HG02938 (cell line): ENCODE results near the gene CTDSP2.
A peak's percentile ranks its signal among the peaks of the same experiment; 100 is the strongest.
"Not testable (repeated sequence)": the region's sequence is repeated elsewhere in the genome, so short reads cannot be mapped to it uniquely, and the experiment has no call there.

Experiments used
- ATAC-seq: cut with Tn5 transposase; IDR thresholded peaks from one replicate; pipeline ENCODE4 v1.9.1; 2021; ENCODE audit warnings: mild to moderate bottlenecking, moderate library complexity; ENCODE audit not compliant: unreplicated experiment

CTDSP2 gene

DNA sequence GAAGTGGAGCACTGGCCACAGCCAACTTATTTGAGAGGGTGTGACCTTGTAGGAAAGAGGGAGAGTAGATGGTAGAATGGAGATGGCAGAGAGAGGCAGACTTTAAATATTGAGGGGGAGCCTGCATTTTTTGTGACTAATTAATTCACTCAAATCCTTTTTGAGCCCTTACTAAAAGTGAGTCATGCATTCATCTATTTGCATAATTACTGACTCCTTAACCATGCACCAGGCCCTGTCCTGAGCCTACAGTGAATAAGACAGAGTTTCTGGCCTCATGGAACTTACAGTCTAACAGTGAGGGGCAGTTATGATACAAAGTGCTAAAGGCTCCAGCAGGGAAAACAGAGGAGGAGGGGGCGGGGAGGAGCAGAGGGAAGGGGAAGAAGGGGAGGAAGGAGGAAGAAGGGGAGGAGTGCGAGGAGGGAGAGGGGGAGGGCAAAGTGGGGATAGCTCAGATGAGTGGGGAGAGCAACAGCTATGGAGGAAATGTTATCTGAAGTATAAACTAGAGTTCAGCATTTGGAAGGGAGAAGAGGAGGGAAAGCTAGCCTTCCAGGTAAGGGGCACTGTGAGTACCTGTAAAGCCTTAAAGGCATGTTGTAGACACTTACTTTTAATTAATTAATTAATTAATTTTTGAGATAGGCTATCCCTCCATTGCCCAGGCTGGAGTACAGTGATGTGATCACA is 7.5 kb upstream of the CTDSP2 start:
- no peak for ATAC-seq

DNA sequence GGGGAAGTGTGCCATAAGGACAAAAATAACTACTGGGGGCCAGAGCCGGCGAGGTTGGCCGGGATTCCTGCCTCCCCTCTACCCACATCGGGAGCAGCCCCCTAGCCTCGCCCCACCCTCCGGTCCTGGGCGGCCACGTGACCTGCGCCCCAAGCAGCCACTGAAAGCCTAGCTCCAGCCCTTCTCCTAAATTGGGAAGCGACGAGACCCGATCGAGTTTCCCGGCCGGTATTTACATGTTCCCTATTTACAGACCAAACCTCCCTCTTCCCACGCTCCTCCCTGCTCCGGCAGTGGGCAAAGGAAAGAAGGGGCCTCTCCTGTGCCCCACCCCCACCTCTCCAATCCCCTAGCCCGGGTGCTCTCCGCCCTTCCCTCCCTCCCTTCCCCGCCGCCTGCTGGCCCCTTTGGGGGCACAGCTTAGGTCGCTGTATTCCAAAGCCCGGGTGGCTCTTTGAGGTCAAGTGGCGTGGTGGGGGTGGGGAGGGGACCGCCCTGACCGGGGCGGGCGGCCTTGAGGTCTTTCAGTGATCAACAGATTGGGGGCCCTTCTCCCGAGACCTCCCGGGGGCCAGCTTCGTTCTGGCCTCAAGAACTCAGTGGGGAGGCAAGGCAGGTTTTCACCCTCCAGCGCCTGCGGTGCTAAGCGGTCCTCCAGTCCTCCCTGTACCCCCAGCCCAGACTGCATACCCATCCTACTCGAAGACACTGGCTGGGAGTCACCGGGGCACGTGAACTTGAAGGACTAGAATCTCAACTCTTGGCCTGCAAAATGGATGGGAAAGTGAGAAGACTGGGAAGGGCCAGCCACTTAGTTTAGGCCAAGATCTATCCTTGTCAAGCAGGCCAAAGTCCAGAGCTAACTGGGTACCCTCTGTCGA is 6.3 kb upstream of the CTDSP2 start:
- ATAC-seq: no peak

DNA sequence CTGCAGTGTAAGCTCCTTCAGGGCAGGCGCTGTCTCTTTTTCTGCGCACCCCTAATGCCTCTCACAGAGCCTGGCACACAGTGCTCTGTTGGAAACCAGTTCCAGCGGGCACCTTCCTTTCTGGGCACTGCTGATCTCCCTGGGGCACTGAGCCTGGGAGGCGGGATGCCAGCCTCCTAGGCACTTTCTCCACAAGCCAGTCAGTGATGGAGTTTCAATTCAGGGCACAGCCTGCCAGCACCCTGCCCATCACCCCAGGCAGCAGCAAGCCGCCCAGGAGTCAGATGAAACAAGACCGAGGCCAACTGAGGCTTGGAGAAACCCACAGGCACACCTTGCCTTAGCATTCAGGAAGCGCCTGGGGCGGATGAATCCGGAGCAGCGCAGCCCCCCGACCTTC is 5.7 kb upstream of the CTDSP2 start:
- ATAC-seq: no peak

DNA sequence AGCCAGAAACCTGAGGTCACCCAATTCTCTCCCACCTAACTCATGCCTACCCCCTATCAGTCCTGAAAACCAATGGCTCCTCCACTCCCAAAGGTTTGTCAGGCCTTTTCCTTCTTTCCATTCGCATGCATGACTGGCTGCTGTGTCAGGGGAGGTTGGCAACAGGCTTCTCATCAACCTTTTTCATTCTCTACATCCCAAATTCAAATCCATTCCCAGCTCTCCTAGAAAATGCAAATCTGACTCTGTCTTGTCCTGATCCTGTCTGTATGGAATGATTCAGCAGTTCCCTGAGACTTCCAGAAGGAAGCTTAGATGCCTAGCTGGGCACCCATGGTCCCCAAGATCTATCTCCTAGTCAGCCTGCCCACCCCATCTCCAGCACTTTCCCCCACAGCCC is 5.0 kb upstream of the CTDSP2 start:
- ATAC-seq: no peak

DNA sequence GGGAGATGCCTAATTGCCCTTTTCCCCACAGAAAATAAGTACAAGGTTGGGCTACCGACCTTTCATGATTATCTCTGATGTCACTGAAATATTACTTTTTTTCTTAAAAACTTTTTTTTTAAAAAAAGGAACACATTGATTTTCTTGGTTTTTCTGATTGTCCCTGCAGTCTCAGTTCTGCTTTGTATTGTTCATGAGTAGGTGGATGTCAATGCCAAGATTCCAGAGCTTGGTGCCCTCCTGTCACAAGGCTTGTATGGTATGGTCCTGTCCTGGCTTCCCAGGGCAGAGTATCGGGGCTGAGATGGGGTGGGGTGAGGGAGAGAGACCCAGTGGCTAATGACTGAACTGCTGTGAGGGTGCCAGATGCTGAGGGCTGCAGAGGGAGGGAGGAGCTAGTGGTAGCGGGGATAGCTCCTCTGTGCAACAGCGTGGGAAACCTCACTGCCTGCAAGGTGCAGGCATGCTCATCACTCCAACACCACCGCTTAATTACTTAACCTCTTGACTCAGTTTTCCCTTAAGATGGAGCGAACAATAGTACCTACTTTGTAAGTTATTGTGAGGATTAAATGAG is 4.4 kb upstream of the CTDSP2 start:
- peak; percentile 48 for ATAC-seq

DNA sequence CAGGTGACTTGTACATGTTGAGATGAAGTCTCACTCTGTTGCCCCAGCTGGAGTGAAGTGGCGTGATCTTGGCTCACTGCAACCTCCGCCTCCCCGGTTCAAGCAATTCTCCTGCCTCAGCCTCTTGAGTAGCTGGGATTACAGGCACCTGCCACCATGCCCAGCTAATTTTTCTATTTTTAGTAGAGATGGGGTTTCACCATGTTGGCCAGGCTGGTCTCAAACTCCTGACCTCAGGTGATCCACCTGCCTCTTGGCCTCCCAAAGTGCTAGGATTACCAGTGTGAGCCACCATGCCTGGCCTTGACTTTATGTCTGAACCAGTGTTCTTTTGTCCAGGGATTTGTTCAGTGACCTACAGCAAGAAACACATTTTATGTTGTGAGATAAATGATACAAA is 2.9 kb upstream of the CTDSP2 start:
- ATAC-seq: not testable (repeated sequence)

DNA sequence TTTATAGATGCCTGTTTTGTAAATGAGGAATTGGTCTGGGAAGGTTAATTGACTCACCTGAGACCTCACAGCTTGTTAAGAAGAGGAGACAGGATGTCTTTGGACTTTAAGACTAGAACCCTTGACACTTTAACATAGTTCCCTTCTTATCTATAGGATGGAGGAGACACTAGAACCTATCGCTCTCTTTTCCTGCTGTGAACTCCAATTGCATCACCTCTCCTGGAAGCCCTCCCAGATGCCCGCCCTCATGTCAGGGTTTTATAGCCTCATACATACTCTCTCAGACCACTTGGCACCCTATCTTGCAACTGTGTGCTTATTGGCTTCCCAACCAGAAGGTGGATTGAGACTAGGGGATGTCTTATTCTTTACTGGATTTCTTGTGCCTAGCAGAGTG is 2.5 kb upstream of the CTDSP2 start:
- no peak for ATAC-seq

DNA sequence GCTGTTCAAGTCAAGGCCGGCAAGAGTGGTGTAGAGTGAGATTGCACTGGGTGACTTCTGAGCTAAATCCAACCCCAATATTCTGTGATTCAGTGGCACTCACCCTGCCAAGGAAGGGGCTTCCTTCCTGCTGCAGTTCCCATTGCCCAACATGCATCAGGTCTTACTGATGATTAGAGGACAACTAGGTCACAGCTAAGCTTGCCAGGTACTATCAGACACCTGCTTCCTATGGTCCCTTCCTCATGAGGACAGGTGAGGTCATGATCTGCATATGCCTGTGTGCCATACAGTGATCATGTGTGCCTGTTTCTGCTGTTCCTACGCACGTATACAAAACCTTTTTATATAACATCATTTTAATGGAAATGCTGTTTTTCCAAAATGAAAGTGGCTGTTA is 1.7 kb upstream of the CTDSP2 start:
- ATAC-seq: no peak

DNA sequence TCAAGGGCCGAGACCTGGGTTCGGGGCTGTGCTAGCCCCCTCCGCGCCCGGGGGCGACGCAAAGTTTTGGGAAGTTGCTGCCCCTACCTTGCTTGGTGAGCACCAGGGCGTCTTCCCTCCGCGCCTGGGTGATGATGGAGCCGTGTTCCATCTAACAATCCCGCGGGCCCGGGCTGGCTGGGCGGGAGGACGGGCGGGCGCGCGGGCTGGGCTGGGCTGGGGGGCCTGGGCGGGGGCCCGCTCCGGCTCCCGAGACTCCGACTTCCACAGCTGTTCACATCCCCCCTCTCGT is 298 bp downstream of the CTDSP2 start:
- ATAC-seq: peak; percentile 3

DNA sequence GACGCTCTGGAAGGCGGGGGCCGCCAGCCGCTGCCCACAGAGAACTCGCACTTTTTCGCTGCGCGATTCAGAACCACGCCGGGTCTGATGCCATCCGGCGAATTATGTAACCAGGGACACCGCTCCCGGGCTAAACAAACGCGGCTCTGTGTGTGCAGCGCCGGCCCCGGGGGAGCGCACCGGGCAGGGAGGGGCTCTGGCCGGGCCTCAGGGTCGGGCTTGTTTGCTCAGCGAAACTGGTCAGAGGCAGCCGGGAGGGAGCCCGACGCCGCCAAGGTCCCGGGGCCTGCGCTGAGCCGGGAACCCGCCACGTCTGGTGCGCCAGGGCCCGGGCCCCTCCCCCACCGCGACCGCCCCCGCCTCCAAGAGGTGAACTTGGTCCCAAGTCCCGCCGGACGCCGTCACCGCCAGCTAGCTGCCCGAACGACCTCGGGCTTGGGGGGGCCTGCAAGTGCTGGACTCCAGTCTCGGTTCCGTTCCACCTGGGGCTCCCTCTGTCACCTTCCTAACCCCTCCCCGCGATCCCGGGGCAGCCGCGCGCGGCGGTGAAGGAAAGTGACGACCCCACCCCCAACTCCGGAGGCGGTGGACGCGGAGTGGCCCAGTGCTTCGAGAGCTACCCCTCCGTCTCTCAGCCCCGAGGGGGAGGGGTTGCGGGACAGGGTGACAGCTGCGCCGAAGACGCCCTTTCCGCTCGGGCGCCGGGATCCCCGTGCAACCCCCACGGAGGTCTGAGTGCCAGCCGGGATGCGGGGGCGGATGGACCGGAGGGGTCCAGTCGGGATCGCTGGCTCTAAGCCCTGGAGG is 848 bp downstream of the CTDSP2 start:
- ATAC-seq: peak; percentile 27

DNA sequence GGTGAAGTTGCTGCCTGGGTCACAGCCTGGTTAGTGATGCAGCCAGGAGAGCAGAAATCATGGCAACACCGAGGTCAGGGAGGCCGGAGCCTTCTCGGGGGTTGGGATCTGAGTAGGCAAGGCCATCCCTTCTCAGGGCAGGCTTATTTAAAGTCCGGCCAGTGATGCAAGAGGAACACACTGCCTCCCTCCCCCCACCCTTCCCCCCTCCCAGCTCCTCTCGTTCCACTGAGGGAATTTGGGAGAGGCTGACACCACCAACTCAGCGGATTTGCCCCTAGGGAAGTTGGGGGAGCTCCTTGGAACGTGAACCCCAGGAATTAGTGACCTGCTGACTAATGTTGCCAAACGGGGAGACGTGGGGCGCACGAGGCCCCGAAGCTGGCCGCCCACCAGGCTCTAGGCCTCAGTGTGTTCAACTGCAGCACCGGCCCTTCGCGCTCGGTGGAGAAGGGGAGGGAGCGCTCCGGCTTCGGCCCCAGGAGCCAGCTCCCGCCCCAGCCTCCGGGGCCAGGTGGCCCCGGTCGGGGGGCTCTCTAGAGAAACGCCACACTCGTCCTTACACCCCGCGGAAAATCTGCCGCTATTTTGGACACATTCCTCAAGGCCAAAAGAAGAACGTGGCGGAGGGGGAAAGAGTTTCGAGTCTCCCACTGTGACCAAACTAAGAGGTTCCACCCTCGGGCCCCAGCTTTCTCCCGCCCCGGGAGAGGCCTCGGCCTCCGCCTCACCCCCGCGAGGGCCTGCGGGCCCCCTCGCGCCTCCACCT is 1.6 kb downstream of the CTDSP2 start:
- peak; percentile 24 for ATAC-seq

DNA sequence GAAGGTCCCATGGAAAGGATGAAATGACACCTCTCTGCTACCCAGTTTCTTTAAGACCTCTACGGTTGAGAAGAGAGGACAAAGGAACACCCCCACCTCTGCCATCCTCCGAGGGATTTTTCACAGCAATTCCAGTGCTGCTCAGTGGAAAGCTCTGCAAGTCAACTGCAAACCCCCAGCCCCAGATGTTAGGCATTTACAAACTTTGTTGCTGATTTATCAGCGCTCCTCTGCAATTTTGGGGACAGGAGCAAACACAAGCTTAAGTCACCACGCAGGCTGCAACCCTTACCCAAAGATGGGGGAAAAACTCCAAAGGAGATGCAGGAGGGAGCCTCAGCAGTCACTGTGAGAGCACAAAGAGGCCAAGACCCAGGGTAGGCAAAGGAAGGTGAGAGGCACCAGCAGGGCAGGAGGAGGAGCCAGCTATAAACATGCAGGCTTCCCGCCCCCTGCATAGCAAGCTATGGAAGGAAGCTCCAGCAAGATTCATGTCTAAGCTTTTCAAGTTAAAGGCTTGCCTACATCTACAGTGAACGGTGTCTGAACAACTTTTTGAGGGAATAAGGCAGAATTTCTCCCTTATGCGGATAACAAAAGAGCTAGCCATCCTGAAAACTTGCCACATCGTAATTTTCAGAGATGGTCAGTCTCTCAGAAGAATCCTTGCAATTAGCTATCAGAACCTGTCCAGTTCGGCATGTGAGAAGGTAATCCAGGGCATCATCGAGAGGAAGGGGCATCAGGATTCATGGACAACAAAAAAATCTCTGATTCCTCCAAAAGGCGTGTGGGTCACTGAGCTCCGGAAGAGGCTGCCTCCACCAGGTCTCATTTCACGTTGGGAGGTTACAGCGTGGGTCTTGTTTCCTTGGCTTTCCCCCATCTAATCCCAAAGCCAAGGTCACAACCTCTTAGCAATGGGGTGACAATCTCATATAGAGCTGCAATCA is 3.9 kb downstream of the CTDSP2 start:
- no peak for ATAC-seq

DNA sequence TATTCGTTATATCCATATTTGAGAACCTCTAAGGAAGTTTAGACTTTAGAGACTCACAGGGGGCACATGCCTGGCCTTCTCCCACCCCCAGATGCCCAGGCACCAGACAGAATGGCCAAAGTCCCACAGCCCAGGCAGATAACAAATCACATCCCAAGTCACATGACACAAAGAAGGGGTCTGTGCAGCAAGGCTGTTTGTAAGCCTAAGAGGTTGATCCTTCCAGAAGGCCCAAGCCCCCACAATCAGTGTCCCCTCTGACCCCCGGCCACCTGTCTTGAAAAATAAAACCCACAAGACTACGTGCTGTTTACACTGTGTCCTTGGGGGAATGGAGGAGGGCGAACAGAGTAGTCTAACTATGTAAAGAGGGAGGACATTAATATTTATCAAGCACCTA is 5.1 kb downstream of the CTDSP2 start:
- ATAC-seq: no peak

DNA sequence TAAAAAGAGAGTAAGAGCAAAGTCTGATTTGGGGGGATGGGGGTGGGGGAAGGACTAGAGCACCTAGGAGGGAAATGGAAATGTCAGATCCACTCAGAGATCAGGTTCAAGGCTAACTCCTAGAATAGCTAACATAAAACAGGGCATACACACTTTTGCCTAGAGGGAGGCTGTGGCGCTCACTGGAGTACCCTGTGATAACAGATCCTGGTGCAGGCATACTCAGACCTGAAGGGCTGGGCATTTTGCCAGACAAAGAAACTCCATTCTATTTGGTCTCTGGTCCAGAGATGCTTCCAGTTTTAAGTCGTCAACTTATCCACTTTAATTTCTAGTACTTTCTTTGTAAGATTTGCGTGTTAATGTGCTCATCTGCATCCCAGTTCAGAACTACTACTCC is 5.8 kb downstream of the CTDSP2 start:
- no peak for ATAC-seq

DNA sequence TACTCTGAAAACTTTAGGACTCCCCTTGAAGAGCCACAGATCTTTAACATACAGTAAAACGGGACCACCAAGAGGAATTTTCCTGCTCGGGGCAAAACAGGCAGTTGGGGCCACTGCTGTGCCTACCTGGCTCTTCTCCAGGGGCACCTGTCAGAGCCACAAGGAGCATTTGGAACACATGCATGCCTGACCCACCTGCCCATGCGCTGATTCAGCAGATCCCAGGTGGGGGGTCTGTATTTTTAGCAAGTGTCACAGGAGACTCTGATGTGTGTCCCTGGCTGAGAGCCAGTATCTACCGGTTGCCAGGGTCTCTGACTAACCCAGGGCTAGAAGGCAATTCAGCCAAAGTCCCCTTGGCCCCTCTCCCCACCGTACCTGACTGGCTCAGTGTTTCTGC is 6.5 kb downstream of the CTDSP2 start:
- ATAC-seq: no peak

DNA sequence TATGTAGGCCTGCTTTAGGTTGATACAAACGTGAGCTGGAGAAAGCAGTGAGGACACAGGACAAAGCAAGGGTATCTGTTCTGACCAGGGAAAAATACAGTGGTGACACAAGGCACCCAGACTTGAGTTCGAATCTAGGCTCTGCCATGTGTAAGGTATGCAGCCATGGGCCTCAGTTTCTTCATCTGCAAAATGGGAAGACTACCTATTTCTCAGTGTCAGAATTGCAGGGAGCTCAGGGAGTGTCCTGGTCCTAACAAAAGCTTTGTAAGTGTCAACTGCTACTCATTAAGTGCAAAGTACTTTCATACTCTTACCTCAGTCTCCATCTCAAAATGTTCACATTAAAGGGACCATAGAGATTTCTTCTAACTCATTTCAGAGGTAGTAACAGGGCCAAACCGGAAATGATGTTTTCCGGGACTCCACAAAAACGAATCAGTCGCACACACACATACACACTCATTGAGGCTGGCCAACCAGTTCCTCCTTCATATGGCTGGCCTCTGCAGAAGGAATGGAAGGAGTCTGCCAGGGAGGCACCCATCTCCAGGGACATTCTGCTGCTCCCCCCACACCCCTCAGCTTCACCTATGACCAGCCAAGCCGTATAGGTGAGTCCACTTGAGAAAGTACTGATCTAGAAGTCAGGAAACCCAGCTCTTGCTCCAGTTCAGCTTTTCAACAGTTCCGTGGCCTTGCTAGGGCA is 7.8 kb downstream of the CTDSP2 start:
- peak; percentile 27 for ATAC-seq

DNA sequence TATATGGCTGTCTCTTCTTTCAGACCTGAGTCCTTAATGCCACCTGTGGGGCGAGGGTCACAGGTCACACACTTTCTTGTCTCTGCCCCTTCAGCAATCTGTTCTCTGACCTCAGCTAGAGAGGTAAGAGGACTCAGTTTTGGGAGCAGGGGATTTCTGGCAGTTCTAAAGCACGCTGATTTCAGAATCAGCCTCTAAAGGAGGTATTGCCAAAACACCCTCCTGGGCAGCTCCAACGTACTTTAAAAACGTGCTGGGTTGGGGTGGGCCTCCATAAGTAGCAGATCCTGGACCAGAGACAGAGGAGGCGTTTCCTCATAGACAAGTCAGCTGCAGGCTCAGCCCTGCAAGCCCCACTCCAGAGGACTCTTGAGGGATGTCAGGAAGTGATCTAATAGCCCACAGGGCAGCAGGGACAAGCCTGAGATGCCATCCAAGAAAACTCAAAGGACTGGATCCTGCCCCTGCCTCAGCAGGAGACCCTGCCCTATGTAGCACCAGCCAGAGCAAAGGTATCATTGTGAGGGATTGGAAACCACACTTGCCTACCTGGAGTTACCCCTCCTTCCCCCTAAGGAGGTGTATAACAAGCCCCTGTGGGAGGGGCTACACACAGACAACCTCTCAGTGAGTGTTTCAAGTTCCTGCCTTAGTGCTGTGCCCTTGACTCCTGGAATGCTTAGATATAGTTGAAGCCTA is 8.5 kb downstream of the CTDSP2 start:
- ATAC-seq: no peak
